ENCODE measurements around the gene PHACTR2. TPM values are rescaled to one million over a fixed set of nuclear protein-coding genes. Genes with fewer than 3 reads are reported as not detected.

The PHACTR2 gene
- total RNA-seq, 2 donors from 2014 or later: 42.5 to 46.9 TPM

- H3K4me1 ChIP-seq: no peaks in the 10 kb centered on the region
- H3K36me3 ChIP-seq: no peaks in the 10 kb centered on the region
- no peak overlapping the region for H3K9ac ChIP-seq (ENCODE audit: low read depth in 2 of 2, low read length in 2 of 2)
- no peaks in the 10 kb centered on the region for H3K9me3 ChIP-seq
- H3K27ac ChIP-seq: no peak overlapping the region
- H3K27me3 ChIP-seq: no peaks in the 10 kb centered on the region
- DNase-seq: no peak
- H3K4me3 ChIP-seq: no peak overlapping the region
- TF ChIP-seq CTCF (IDR thresholded peaks at IDR 0.05): no peak
- intact Hi-C loops (cut with DNase I): no loop called here
Observed at GRCh38 chr6:143700684-143701348, 23.1 kb downstream of the PHACTR2 start.

DNA sequence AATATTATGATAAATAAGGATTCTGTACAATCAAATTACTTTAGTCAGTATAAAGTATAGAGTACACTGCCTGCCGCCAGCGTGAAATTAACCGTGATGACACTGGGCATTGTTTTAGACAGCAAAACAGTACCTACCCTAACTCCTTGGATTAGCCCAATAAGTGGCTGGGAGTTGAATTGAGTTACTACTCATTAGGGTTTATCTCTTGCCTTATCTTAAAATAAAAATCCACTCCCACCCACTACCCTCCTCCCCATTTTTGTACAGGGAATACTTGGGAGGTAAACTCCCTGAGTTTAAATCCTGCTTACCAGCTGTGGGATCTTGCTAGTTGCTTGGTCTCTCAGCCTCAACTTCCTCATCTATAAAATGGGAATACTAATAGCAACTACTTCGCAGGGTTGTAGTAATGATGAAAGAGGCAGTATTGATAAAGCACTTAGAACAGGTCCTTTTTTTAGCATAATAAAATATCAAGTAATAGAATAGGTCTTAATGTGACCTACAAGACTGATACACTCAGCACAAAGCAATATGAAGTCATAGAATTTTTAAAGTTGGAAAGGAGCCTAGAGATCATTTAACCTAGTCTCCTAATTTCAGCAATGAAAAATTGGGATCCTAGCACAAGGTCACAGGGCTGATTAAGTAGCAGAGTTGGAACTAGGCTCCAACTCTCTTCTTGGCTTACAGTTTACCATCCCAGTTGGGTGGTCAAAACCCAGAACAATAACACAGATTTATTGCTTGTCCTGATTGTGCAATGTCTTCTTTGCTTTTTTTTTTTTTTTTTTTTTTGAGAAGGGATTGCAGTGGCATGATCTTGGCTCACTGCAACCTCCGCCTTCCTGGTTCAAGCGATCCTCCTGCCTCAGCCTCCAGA is 23.8 kb downstream of the PHACTR2 start:
- Histone ChIP-seq H3K27ac (no peak overlapping the region), H3K9me3 (no peaks in the 10 kb centered on the region), H3K36me3 (no peaks in the 10 kb centered on the region), H3K27me3 (no peaks in the 10 kb centered on the region), H3K4me3 (no peak overlapping the region), H3K4me1 (no peaks in the 10 kb centered on the region), H3K9ac (ENCODE audit: low read depth in 2 of 2, low read length in 2 of 2) (peak overlapping the region in 1 of 2 donors; percentile 5)
- intact Hi-C loops (cut with DNase I): no loop called here
- no peak for TF ChIP-seq CTCF (IDR thresholded peaks at IDR 0.05)
- no peak for DNase-seq

DNA sequence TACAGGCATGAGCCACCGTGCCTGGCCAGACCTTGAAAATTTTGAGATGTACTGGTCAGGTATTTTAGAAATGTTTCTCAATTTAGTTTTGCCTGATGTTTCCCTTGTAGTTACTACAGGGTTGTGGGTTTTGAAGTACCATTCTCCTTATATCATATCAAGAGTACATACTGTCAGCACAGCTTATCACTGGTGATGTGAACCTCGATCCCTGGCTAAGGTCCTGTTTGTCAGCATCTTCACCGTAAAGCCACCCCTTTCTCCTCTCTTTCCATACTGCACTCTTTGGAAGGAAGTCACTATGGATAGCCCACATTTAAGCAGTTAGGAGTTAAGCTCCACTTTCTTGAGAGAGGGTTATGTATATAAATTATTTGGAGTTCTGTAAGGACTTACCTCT is 27.8 kb downstream of the PHACTR2 start:
- H3K27ac ChIP-seq: no peak overlapping the region
- no peaks in the 10 kb centered on the region for H3K36me3 ChIP-seq
- H3K27me3 ChIP-seq: no peaks in the 10 kb centered on the region
- H3K4me3 ChIP-seq: no peak overlapping the region
- H3K9me3 ChIP-seq: no peaks in the 10 kb centered on the region
- no peak for DNase-seq
- H3K9ac ChIP-seq (ENCODE audit: low read depth in 2 of 2, low read length in 2 of 2): no peak overlapping the region
- TF ChIP-seq CTCF (IDR thresholded peaks at IDR 0.05): no peak
- H3K4me1 ChIP-seq: no peaks in the 10 kb centered on the region
- intact Hi-C loops (cut with DNase I): no loop called here

DNA sequence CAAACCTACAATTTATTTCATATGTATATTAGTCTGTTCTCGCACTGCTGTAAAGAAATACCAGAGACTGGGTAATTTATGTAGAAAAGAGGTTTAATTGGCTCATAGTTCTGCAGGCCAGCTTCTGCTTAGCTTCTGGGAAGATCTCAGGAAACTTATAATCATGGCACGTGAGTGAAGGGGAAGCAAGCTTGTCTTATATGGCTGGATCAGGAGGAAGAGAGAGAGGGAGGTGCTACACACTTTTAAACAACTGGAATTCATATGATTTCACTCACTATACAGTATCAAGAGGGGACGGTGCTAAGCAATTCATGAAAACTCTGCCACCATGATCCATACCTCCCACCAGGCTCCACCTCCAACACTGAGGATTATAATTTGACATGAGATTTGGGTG is 29.9 kb downstream of the PHACTR2 start:
- Histone ChIP-seq H3K4me3 (no peak overlapping the region), H3K9me3 (no peaks in the 10 kb centered on the region), H3K27me3 (no peaks in the 10 kb centered on the region), H3K27ac (no peak overlapping the region), H3K36me3 (no peaks in the 10 kb centered on the region), H3K4me1 (no peaks in the 10 kb centered on the region), H3K9ac (ENCODE audit: low read depth in 2 of 2, low read length in 2 of 2) (no peak overlapping the region)
- intact Hi-C loops (cut with DNase I): no loop called here
- no peak for TF ChIP-seq CTCF (IDR thresholded peaks at IDR 0.05)
- no peak for DNase-seq

- Histone ChIP-seq H3K36me3 (no peaks in the 10 kb centered on the region), H3K4me1 (no peaks in the 10 kb centered on the region), H3K9me3 (no peaks in the 10 kb centered on the region), H3K27ac (no peak overlapping the region), H3K9ac (ENCODE audit: low read depth in 2 of 2, low read length in 2 of 2) (no peak overlapping the region), H3K27me3 (no peaks in the 10 kb centered on the region), H3K4me3 (no peak overlapping the region)
- DNase-seq: no peak
- no peak for TF ChIP-seq CTCF (IDR thresholded peaks at IDR 0.05)
- intact Hi-C loops (cut with DNase I): no loop called here
Observed at GRCh38 chr6:143708889-143709288, 31.1 kb downstream of the PHACTR2 start.
